AG09309 (cell line): ENCODE results near the gene SLC5A10.

Experiments used
- DNase-seq: peaks from one replicate; pipeline ENCODE4 v3.0.0-alpha.2; 2010; ENCODE audit warnings: low read depth
- H3K4me3 ChIP-seq: 2 replicates; pipeline ENCODE4 v1.5.1; 2011; ENCODE audit warnings: mild to moderate bottlenecking, low read depth, low read length, moderate library complexity; ENCODE audit not compliant: control insufficient read depth
- CTCF ChIP-seq: IDR thresholded peaks from 2 replicates; pipeline ENCODE4 v1.5.1; 2011; ENCODE audit warnings: mild to moderate bottlenecking, low read depth, low read length, inconsistent platforms; ENCODE audit not compliant: insufficient read depth, control insufficient read depth; ENCODE audit errors: missing control alignments

The SLC5A10 gene

DNA sequence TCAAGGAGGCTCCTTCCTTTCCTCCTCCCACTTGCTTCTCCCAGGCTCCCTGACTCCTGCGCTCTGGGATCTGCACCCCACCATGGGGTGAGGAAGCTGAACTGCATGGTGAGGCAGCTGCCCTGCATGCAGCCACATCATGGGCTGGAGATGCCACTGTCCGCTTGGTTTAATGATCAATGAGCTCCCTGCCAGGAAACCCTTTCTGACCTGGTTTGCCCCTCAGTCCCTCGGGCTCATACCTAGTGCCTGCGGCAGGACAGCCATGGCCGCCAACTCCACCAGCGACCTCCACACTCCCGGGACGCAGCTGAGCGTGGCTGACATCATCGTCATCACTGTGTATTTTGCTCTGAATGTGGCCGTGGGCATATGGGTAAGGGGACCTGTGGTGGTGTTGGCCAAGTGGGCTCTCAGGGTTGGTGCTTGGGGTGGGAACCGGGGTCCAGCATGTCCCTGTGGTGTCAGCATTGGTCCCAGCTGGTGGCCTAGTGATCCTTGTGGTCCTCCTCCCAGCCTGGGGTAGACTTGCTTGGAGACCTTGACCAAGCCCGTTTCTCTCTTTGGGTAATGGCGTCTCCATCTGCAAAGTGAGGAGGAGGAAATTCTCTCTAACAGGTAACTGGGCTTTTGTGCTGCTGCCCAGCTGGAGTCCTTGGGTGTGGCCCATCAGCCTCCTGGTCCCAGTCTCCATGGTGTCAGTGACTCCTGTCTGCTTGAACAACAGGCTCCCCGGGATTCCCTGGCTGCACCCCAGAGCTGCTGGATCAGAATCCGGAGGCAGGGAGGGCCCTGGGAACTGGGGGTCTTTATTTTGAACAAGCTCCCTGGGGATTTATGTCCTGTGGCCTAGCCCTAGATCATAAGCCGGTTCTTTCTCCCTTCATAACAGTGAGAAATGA is at the start of gene SLC5A10:
TSS of gene SLC5A10 (plus strand) at position 225 of the 902 bp plus-strand sequence. CDS start at position 266, 41 bp downstream.
- no peak for DNase-seq
- peak; percentile 38 for TF ChIP-seq CTCF
- no peak within 1 kb of the TSS for H3K4me3 ChIP-seq

GRCh38 chr17:18904482-18904881 is 47.5 kb upstream of the SLC5A10 start:
- no peak for DNase-seq
- H3K4me3 ChIP-seq: no peak overlapping the region
- no peak for TF ChIP-seq CTCF

- TF ChIP-seq CTCF: no peak
- DNase-seq: no peak
- H3K4me3 ChIP-seq: no peak overlapping the region
These were observed 46.7 kb upstream of the SLC5A10 start for GRCh38 chr17:18905226-18905625.

DNA sequence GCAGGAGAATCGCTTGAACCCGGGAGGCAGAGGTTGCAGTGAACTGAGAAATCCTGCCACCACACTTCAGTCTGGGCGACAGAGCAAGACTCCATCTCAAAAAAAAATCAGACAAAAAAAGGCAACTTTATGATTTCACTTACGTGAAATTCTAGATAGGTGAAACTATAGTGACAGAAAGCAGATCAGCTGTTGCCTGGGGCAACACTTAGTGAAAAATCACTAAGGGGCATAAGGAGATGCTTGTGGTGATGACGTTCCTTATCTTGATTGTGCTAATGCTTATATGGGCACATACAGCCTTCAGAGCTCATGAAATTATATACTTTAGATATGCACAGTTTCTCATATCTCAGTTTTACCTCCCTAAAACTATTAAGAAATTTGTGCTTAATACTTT is 41.6 kb upstream of the SLC5A10 start:
- H3K4me3 ChIP-seq: no peak overlapping the region
- DNase-seq: no peak
- TF ChIP-seq CTCF: no peak

GRCh38 chr17:18910881-18911280 is 41.1 kb upstream of the SLC5A10 start:
- TF ChIP-seq CTCF: no peak
- H3K4me3 ChIP-seq: no peak overlapping the region

DNA sequence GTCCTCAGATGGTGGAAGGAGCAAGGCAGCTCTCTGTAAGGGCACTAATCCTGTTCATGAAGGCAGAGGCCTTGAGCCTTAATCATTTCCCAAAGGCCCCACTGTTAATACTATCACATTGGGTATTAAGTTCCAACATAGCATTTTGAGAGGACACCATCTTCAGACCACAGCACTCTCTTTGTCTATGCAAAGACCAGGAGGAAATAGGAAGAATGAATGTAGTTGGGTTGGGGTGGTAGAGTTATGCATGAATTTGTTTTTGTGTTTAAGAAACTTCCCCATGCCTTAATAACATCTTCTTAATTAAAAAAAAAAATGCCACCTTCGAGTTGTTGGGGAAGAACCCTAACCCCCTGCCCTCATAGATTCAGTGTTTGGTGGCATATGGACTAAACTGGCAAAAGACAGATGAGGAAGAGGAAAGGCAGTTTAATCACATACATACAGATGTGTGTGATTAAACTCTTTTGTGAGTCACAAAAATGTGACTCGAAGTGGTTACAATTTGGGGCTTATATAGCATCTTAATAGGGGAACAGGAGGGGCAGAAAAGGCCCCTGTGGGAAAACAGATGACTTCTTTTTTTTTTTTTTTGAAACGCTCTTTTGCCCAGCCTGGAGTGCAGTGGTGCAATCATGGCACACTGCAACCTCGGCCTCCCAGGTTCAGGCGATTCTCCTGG is 35.0 kb upstream of the SLC5A10 start:
- no peak overlapping the region for H3K4me3 ChIP-seq
- no peak for TF ChIP-seq CTCF
- peak; percentile 38 for DNase-seq

More at GRCh38 chr17:18910881-18911280, 41.1 kb upstream of the SLC5A10 start:
- no peak for DNase-seq
